Activated gamma-delta T cell treated with Interleukin-2 at 50 U/mL for 16 hours (primary cell): ENCODE measurements around the gene PTGFRN.
"Not testable (repeated sequence)": the region's sequence is repeated elsewhere in the genome, so short reads cannot be mapped to it uniquely, and the experiment has no call there.

ENCODE experiments used
- DNase-seq: peaks from one replicate; pipeline ENCODE4 v3.0.0-alpha.2; 2020

PTGFRN gene

DNA sequence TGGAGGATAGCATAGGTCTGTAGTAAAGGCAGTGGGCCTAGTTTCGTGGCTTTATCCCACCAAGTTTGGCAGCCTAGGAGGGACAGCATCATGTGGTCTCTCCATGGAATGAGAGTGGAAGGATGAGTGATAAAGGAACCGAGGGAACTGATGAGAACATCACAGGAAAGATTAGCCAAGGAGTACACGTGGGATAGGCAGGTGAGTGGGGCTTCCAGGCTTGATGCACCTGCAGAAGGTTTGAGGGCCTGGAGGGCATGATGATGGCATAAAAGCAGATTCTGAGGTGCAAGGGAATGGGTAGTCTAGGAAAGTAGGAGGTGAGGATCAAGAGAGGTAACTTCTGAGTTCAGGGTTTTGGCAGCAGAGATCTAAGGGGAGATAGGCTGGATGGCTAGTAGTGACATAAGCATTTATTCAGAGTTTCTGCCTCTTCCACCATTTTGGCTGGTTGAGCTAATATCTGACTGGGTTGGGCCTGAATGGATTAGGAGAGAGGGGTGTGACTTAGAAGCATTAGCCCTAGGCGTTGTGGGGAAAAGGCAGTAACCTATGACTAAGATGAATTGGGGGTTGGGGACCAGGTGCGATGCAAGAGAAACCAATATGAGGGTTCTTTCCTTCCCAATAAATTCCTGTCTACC, 9.1 kb downstream of the PTGFRN start:
- no peak for DNase-seq

DNA sequence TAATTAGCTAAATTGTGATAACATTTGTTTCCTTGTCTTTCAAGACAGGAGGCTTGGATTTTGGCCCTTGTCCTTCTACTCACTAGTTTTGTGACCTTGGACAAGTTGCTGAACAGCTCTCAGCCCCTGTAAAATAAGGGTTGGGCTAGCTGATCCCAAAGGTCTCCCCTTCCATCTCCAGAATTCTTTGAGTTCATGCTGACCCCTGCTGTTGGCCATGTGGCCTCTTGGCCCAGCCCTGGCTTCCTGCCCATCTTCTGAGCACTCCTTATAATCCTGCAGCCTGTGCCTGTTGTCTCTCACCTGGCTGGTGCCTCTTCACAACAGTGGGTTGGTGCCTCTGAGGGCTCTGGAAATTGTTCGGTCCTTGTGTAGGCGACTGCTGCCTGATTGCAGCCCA, 10.1 kb downstream of the PTGFRN start:
- DNase-seq, result no peak

DNA sequence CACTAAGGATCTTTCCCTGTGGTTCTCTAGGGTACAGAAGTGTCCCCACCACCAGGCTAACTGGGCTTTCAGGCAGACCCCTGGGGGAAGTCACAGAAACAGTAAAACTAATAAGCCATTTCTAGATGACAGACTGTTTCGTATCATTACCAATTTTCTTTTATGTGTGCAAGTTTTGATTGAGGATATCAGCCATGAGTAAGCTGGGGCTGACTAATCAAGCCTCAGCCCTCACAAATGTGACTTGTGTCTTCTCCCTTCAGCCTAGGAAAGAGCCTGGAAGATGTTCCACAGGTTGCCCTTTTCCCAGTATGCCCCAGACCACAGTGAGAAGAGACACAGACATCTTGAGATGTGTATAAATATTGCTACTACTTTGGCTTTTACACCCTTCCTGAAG, 10.5 kb downstream of the PTGFRN start:
- DNase-seq, result no peak

DNA sequence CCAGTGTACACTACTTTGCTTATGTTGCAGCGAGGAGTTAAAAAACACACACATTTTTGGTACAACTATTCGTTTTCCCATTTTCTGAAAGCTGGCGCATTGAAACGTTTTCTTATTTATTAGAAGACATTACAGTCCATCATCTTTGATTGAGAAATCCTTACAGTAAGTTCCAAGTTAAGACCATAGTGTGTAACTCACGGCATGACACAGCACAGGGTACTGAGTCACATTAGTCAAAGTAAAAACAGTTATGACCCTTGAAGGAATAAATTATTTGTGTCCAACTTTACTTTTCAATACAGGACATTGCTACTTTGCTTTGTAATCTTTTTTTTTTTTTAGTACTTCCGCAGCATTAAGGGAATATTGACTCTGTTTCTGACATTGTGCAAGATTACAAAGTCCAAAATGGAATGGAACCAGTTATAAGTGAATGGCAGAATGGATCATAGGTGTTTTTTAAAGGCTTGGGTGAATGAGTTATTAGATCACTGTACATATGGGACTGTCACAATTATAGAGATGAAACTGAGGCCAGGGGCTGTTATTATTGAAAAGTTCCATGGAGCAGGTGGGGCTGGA, 11.7 kb downstream of the PTGFRN start:
- DNase-seq, result no peak

DNA sequence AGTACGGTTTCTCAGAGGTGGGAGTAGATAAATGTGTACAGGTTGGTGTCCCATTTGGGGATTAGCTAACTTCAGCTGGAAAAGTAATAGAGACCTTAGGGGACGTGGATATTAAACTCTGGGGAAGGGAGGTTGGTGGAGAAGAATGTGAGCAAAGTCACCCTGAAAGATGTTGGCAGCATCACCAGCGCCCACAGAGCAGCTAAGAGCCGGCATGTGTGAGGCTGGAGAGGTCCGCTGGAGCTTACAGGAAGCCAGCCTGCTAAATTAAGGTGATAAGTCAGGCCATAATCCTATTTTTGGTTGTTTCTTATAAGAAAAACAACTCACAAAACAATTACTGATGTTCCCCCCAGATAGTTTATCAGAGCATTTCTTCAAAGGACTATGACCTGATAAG, 12.2 kb downstream of the PTGFRN start:
- no peak for DNase-seq

DNA sequence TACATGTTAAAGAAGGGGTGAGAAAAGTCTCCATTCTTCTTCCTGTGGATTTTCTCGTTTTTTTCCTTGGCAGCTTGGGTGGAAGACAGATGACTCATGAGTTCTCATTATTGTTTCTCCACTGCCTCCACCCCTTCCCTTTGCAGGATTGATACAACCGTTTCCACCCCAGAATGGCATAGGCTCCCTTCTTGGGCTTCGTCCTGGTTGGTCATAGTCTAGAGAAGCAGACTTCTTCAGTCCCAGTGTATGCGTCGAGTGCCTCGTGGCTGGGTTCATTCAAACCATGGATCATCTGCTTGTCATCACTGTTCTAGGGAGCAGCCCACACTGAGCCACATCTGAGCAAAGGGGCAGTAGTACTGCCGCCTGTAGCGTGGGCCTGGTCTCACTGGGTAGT, 13.7 kb downstream of the PTGFRN start:
- DNase-seq, result no peak

DNA sequence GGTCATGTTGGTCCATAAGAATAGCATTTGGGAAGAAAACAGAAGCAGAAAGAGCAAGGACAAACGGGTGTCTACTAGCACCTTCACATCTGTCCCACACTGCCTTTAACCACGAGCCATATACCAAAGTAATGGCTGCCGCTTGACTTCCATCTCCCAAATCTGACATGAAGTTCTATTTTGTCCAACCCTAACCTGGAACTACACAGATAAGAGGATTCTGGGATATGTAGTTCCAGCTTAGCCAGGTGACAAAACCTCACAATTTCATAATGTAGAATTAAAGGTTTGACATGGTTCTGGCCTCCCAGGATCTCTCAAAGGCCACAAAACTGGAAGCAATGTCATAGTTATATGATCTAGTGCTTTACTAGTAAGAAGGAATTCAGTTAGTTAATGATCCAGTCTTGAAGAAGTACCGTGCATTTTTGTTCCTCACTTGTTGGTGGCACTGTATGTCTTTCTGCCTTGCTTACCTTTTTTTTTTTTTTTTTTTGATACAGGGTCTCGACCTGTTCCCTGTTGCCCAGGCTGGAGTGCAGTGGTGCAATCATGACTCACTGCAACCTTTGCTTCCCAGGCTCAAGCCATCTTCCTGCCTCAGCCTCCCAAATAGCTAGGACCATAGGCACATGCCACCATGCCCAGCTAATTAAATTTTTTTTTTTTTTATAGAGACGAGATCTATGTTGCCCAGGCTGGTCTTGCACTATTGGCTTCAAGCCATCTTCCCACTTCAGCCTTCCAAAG, 17.5 kb downstream of the PTGFRN start:
- DNase-seq, result no peak

DNA sequence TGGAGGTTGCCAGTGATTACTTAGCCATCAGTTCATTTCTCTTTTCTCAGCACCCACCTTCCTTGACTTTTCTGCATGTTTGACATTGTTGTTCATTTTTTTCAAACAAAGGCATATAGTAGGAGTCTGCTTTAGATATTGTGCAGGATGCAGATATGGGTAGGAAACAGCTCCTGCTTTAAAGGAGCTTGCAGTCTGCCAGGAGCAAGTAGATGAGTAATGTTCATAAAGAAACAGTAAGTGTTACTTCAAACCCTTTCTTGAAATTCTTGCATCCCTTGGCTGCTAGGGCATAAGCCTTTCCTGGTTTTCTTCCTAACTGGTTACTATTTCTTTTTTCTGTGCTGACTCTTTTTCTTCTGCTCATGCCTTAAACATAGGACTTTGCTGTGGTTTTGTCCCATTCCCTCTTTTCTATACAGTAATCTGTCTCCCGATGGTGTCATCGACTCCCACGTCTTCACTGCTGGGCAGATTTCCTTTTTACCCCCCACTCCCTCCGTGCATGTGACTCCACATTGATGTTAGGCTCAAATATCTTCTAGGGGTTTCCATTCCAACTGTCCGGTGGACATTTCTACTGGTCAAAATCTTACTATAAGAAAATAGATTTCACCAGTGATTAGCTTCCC, 20.4 kb downstream of the PTGFRN start:
- no peak for DNase-seq

DNA sequence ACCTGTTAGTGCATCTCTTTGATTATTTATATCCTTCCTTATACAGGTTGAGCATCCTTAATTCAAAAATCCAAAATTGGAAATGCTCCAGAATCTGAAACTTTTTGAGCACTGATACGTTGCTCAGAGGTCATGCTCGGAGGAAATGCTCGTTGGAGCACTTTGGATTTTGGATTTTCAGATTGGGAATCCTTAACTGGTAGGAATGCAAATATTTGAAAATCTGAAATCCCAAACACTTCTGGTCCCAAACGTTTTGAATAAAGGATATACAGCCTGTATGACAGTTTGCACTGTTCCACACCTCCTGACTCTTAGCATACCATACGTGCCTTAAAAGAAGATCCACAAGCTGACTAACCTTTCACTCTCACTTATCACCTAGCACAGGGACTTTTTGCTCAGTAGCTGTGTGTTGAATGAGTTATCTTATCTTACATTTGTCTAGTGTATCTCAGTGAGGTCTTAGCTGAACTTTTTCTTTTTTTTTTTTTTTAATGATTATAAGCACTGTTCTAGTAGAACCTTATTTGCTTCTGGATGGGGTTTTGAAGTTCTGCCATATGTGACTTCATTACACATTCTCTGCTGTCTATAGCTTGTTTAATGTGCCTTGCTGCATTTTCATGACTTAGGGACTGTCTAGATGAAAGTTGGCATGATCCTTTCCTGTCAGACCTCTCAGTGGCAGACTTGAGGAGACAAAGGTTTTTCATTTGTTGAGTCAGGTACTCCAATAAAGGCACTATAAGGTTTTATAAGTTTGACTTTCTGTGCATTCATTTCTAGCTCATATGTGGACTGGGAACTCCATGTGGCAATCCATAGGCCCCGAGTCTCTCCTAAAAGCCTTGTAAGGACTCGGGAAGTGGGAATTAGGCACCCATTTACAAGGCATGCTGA, 21.6 kb downstream of the PTGFRN start:
- DNase-seq, result no peak

DNA sequence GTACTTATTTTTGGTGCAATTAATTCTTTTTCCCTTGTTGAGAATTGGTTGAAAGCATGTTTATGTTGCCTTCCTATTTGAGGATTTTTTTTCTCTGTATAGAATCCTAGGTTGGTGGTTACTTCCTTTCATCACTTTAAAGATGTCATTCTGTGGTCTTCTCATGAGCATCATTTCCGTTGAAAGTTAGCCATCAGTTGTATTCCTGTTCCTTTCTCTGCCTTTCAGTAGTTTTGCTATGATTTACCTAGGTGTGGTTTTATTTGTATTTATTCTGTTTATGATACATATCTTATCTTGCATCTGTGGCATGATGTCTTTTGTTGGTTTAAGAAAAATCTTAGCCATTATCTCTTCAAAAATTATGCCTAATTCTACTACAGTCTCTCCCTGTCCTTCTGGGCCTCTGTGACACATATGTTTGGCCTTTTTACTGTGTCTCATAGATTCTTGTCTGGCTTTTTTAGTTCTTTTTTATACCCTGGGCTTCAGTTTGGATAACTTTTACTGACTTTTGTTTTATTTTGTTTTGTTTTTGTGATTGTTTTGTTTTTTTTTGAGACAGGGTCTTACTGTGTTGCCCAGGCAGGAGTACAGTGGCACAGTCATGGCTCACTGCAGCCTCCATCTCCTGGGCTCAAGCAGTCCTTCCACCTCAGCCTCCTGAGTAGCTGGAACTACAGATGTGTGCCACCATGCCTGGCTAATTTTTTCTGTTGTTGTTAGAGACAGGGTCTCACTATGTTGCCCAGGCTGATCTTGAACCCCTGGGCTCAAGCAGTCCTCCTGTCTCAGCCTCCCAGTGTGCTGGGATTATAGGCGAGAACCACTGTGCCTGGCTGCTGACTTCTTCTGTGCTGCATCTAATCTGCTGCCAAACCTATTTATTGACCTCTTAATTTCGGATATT, 24.1 kb downstream of the PTGFRN start:
- DNase-seq, result no peak

DNA sequence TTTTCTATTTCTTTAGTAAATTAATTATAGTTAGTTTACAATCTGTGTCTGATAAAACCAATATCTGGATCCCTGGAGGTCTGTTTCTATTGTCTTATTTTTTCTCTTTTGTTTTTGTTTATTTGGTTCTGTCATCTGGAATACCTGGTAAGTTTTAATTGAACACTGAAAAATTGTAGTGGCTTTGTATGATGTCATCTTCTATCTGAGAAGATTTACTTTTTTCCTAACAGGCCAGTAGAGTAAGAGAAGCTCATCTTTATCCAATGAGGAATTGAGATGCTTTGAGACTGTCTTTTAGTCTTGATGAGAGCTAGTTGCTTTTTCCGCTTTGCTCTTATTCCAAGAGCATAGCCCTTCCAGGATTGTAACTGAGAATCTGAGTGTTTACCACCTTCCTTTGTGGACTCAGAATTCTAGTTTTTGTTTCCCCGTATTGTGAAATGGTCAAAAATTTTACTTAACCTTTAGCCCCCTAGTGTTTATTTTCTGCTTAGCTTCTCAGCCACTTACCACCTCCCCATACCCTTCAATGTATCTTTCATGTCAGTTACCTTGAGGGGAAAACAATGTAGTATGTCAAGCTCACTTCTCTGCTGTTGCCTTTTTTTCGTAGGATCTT, 25.0 kb downstream of the PTGFRN start:
- DNase-seq, result no peak

DNA sequence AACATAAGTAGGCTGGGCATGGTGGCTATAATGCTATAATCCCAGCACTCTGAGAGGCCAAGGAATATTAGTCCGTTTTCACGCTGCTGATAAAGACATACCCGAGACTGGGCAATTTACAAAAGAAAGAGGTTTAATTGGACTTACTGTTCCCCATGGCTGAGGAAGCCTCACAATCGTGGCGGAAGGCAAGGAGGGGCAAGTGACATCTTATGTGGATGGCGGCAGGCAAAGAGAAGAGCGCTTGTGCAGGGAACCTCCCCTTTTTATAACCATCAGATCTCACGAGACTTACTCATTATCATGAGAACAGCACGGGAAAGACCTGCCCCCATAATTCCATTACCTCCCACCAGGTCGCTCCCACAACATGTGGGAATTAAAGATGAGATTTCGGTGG, 28.5 kb downstream of the PTGFRN start:
- no peak for DNase-seq

DNA sequence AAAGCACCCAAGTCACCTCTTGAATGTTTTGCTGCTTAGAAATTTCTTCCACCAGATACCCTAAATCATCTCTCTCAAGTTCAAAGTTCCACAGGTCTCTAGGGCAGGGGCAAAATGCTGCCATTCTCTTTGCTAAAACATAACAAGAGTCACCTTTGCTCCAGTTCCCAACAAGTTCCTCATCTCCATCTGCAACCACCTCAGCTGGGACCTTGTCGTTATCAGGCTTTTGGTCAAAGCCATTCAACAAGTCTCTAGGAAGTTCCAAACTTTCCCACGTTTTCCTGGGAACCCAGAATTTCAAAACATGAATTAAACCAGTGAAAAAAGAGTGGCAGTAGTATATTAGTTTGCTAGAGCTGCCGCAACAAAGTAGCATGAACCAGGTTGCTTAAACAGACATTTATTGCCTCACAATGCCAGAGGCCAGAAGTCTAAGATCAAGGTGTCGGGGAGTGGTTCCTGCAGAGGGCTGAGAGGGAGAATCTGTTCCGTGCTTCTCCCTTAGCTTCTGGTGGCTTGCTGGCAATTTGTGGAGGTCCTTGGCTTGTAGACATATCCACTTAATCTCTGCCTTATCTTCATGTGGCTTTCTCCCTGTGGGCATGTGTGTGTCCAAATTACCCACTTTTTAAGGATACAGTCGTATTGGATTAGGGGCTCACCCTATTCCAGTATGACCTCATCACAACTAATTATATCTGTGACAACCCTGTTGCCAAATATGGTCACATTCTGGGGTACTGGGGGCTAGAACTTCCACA, 30.2 kb downstream of the PTGFRN start:
- DNase-seq, result not testable (repeated sequence)

DNA sequence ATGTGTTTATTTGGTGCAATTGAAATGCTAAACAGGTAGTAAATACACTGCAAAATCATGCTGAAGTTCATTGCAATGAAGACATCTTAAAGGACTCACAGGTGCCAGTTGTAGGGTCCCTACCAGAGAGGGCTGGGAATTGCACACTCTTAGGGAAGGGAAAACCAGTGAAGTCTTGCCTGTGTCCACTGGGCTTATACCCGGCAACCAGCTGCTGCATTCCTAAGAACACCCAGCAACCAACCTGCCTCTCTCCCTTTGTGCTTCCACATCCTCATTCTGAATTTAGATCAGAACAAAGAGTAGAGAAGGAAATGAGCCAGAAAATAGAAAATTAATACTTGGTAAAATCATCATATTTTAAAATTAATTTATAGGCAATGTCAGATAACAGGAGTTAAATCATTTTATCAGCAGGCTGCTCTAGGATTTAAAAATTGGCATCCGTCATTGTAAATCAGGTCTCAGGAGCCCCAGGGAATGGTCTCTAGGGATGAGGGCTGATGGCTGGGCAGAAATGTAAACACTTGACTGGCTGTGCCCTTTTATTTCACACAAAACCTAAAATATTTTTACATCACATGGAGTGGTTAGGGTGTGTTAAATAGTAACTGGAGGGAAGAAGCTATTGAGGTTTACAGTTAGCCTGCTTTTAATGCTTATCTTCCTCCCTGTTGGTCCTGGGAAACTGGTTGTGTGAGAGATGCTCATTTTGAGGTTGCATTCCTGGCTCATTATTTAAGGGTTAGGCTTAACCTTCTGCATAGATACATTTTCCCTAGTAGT, 31.3 kb downstream of the PTGFRN start:
- DNase-seq, result no peak

DNA sequence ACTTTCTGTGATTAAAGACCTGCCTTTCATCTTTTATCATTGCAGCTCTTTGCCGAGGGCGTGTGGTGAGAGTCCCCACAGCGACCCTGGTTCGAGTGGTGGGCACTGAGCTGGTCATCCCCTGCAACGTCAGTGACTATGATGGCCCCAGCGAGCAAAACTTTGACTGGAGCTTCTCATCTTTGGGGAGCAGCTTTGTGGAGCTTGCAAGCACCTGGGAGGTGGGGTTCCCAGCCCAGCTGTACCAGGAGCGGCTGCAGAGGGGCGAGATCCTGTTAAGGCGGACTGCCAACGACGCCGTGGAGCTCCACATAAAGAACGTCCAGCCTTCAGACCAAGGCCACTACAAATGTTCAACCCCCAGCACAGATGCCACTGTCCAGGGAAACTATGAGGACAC, 32.0 kb downstream of the PTGFRN start:
- no peak for DNase-seq

DNA sequence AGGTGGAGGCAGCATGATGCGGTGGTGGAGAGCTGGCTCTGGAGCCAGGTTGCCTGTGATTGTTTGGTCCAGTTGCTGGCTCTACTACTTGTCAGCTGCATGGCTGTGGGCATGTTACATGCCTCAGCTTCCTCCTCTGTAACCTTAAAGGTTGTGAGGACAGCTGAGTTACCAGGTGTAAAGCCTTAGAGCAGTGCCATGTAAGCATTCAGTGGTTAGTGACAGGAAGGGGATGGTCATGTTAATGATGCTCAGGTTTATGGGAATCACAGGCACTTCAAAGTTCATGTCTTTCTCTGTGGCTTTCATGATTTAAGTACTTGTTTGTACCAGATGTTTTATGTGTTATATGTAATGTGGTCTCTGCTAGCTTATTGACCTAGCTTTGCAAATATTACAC, 32.6 kb downstream of the PTGFRN start:
- DNase-seq, result no peak

DNA sequence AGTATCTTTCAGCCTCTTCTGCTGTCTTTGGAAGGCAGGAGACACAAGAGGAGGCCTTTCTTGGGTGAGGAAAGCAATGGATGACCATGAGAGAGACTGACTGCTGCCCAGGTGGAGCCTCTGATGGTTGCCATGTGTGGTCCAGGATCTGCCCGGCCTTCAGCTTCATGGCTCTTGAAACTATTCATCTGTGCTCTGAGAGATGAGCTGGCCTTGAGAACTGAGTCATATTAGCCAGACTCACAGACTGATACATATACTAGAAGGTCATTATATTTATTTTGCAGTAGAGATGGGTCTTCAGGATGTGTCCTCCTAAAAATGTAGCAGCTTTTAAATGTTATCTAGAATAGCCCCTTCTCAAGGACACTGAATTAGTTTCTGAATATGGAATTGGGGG, 33.7 kb downstream of the PTGFRN start:
- no peak for DNase-seq

DNA sequence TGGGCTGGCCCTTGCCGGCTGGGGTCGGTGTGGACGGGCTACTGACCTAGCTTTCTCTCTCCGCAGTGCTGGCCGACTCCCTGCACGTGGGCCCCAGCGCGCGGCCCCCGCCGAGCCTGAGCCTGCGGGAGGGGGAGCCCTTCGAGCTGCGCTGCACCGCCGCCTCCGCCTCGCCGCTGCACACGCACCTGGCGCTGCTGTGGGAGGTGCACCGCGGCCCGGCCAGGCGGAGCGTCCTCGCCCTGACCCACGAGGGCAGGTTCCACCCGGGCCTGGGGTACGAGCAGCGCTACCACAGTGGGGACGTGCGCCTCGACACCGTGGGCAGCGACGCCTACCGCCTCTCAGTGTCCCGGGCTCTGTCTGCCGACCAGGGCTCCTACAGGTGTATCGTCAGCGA, 34.9 kb downstream of the PTGFRN start:
- DNase-seq, result no peak

DNA sequence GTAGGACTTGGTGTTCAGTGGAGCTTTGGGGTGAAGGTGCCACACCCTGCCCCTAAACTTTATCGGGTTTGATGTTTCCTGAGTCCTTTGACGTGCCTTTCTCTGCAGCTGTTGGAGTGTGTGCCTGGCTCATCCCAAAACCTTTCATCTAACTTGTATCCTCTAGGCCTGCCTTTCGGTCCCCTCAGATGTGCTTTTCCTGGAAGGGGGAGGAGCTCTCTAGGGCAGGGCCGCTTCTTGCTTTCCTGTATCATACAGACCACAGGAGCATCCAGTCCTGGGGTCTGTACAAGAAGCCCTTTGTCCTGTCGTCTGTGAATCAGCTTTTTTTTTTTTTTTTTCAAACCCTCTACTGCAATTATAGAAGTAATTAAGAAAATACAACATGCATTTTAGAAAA, 35.7 kb downstream of the PTGFRN start:
- DNase-seq, result no peak

DNA sequence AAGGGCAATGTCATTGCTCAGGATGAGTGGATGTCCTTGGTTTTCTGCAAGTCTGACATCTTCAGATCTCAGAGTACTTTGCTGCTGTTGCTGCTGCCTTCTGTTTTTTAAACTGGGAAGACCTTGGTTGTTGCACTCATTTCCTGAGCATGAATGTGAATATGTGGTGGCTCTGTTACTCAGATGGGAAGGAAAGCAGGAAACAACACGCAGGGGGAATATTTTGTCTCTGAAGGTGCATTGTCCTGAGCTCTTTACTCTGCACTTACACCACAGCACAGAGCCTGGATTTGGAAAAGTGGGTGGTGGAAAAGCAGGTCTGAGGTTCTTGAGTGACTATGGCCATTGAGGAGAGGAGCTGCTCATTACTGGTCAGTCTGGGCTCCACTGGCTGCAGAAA, 36.3 kb downstream of the PTGFRN start:
- no peak for DNase-seq
